GM23338 (cell line): ENCODE data around the gene DENND5B. TPM values are rescaled to one million over a fixed set of nuclear protein-coding genes. Genes with fewer than 3 reads are reported as not detected.

Experiments
- ATAC-seq: fragments of 200-7000 bp; cut with Tn5 transposase; 3 replicates; pipeline ENCODE4 v1.9.1; 2020
- DNase-seq: peaks from one replicate; pipeline ENCODE4 v3.0.0-alpha.2; 2015; ENCODE audit warnings: low spot score
- H2AFZ ChIP-seq: fragments of 200-600 bp; sonication (generic); 2 replicates; pipeline ENCODE4 v1.8.0; 2016; ENCODE audit warnings: antibody characterized with exemption, mild to moderate bottlenecking, moderate library complexity
- H3F3A ChIP-seq: fragments of 200-600 bp; sonication (generic); replicated peaks from 2 replicates; pipeline ENCODE4 v1.8.0; 2017; ENCODE audit warnings: antibody characterized with exemption, mixed run types, low read depth
- H3K27ac ChIP-seq: fragments of 200-600 bp; sonication (generic); 2 replicates; pipeline ENCODE4 v1.6.1; 2016; ENCODE audit warnings: low read depth
- H3K27me3 ChIP-seq: fragments of 200-600 bp; sonication (generic); 2 replicates; pipeline ENCODE4 v1.8.0; 2016; ENCODE audit warnings: mild to moderate bottlenecking, mixed run types, moderate library complexity; ENCODE audit not compliant: insufficient read depth
- H3K36me3 ChIP-seq: fragments of 200-600 bp; sonication (generic); 2 replicates; pipeline ENCODE4 v1.8.0; 2016; ENCODE audit warnings: mild to moderate bottlenecking; ENCODE audit not compliant: insufficient read depth
- H3K4me1 ChIP-seq: fragments of 200-600 bp; sonication (generic); 2 replicates; pipeline ENCODE4 v1.8.0; 2016; ENCODE audit warnings: mild to moderate bottlenecking, moderate library complexity; ENCODE audit not compliant: insufficient read depth
- H3K4me2 ChIP-seq: fragments of 200-600 bp; sonication (generic); 2 replicates; pipeline ENCODE4 v1.7.1; 2017; ENCODE audit warnings: mixed run types
- H3K4me3 ChIP-seq: fragments of 200-600 bp; sonication (generic); 2 replicates; pipeline ENCODE4 v1.6.1; 2016; ENCODE audit warnings: mixed run types
- H3K79me2 ChIP-seq: fragments of 200-600 bp; sonication (generic); replicated peaks from 2 replicates; pipeline ENCODE4 v1.8.0; 2017; ENCODE audit warnings: mild to moderate bottlenecking; ENCODE audit not compliant: insufficient read depth
- H3K9me2 ChIP-seq: fragments of 200-600 bp; sonication (generic); 2 replicates; pipeline ENCODE4 v1.8.0; 2017; ENCODE audit not compliant: insufficient read depth
- H4K20me1 ChIP-seq: fragments of 200-600 bp; sonication (generic); replicated peaks from 2 replicates; pipeline ENCODE4 v1.8.0; 2017; ENCODE audit warnings: mild to moderate bottlenecking; ENCODE audit not compliant: insufficient read depth
- H3K27ac Mint-ChIP-seq: 2 replicates; pipeline ENCODE4 v1.8.0; 2020; ENCODE audit warnings: inconsistent platforms, mild to moderate bottlenecking, moderate library complexity, mixed read lengths
- H3K27me3 Mint-ChIP-seq: 3 replicates; pipeline ENCODE4 v1.8.0; 2022; ENCODE audit warnings: low read depth, mild to moderate bottlenecking, moderate library complexity, mixed read lengths, inconsistent platforms; ENCODE audit not compliant: insufficient read depth, poor library complexity
- H3K36me3 Mint-ChIP-seq: 3 replicates; pipeline ENCODE4 v1.8.0; 2021; ENCODE audit warnings: low read depth, mild to moderate bottlenecking, inconsistent platforms, moderate library complexity, mixed read lengths
- H3K4me1 Mint-ChIP-seq: 3 replicates; pipeline ENCODE4 v1.8.0; 2020; ENCODE audit warnings: mild to moderate bottlenecking, inconsistent platforms, mixed read lengths
- H3K4me3 Mint-ChIP-seq: 3 replicates; pipeline ENCODE4 v1.8.0; 2021; ENCODE audit warnings: moderate library complexity, mild to moderate bottlenecking, inconsistent platforms, mixed read lengths
- H3K9me3 Mint-ChIP-seq: 3 replicates; pipeline ENCODE4 v1.8.0; 2020; ENCODE audit warnings: moderate library complexity, mild to moderate bottlenecking, inconsistent platforms, mixed read lengths
- EZH2 ChIP-seq: fragments of 200-600 bp; sonication (generic); IDR thresholded peaks from one replicate; pipeline ENCODE4 v1.8.0; 2017; ENCODE audit warnings: antibody characterized with exemption, mild to moderate bottlenecking, low read depth; ENCODE audit not compliant: unreplicated experiment
- EZH2phosphoT487 ChIP-seq: fragments of 200-600 bp; sonication (generic); IDR thresholded peaks from one replicate; pipeline ENCODE4 v1.8.1; 2018; ENCODE audit warnings: antibody characterized with exemption; ENCODE audit not compliant: unreplicated experiment
- JUNB ChIP-seq: IDR thresholded peaks from one replicate; pipeline ENCODE4 v1.6.1; 2016; ENCODE audit warnings: antibody characterized with exemption; ENCODE audit not compliant: unreplicated experiment
- NANOG ChIP-seq: IDR thresholded peaks from 2 replicates; pipeline ENCODE4 v1.6.1; 2016; ENCODE audit warnings: antibody characterized with exemption, borderline replicate concordance
- POLR2AphosphoS5 ChIP-seq: IDR thresholded peaks from 2 replicates; pipeline ENCODE4 v1.6.1; 2016; ENCODE audit warnings: antibody characterized with exemption, low read depth
- REST ChIP-seq: IDR thresholded peaks from one replicate; pipeline ENCODE4 v1.6.1; 2018; ENCODE audit warnings: antibody characterized with exemption; ENCODE audit not compliant: unreplicated experiment
- STAT1 ChIP-seq: IDR thresholded peaks from one replicate; pipeline ENCODE4 v1.6.1; 2016; ENCODE audit warnings: antibody characterized with exemption; ENCODE audit not compliant: unreplicated experiment
- ZNF331 ChIP-seq: fragments of 250-450 bp; sonication (Bioruptor Pico); IDR thresholded peaks from 2 replicates; pipeline ENCODE4 v1.5.0; 2020; ENCODE audit warnings: low read depth, mild to moderate bottlenecking, moderate library complexity
- ZNF462 ChIP-seq: fragments of 250-450 bp; sonication (Bioruptor Pico); IDR thresholded peaks from 2 replicates; pipeline ENCODE4 v1.5.0; 2020; ENCODE audit warnings: mild to moderate bottlenecking, moderate library complexity
- polyA plus RNA-seq: library from polyadenylated mRNA; unstranded; fragments of >200 nt; fragmentation: Nextera tagmentation; extraction: Ambion mirVana; gene quantifications from 2 replicates; pipeline ENCODE4 v1.2.1, GENCODE V29; 2016
- total RNA-seq: library from RNA; depleted of rRNA; stranded (reverse); fragments of >200 nt; shearing (Covaris generic); gene quantifications from 2 replicates; pipeline ENCODE4 v1.2.3, GENCODE V29; 2014
- TF ChIP-seq, protein P1 (sequence below), 2 experiments: fragments of 200-600 bp in 1 of 2; sonication (generic) in 1 of 2; conservative IDR thresholded peaks; 2 replicates each; pipeline versions ENCODE4 v1.5.1 to v1.6.1; 2016 to 2017; ENCODE audit warnings: antibody characterized with exemption in 2 of 2, low read depth in 2 of 2, mild to moderate bottlenecking in 2 of 2, moderate library complexity in 1 of 2

The DENND5B gene
- total and polyA plus RNA-seq, 2 experiments from 2014 or later = 6.5 to 17.2 TPM

DNA sequence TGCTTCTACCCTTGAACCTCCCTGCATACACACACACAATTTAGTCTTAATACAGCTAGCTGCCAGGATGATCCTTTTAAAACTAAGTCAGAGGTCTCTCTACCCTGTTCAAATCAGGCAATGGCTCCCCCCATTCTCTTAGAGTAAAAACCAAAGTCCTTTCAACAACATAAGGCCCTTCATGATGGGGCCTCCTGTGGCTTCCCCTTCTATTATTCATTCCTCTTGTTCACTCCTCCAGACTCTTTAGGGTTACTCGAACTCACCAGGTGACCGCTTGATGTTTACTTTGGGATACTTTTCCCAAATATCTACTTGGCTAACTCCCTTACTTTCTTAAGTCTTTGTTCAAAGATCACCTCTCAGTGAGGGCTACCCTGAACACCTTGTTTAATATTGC is 30.4 kb downstream of the DENND5B start:
- Mint-ChIP-seq H3K4me3 (no peak overlapping the region), H3K27me3 (peaks cover 2% of the 10 kb centered on the region), H3K9me3 (peaks cover 21% of the 10 kb centered on the region), H3K36me3 (peaks cover 18% of the 10 kb centered on the region; the same call in 2 of the 3 replicates), H3K4me1 (peaks cover 18% of the 10 kb centered on the region), H3K27ac (no peak overlapping the region)
- no peaks in the 10 kb centered on the region for H3K27me3 ChIP-seq
- 0 out of 2 replicates have a peak, but pooled peaks cover 3% of the 10 kb centered on the region for H3K9me2 ChIP-seq
- peaks cover 44% of the 10 kb centered on the region for H3K79me2 ChIP-seq
- H2AFZ ChIP-seq = no peak overlapping the region
- H3K4me1 ChIP-seq = peaks cover 24% of the 10 kb centered on the region
- H3F3A ChIP-seq = no peaks in the 10 kb centered on the region
- H4K20me1 ChIP-seq = no peaks in the 10 kb centered on the region; the same call in 1 of the 2 replicates
- H3K36me3 ChIP-seq = peaks cover 9% of the 10 kb centered on the region; the same call in 1 of the 2 replicates
- peak; percentile 96 for ATAC-seq
- H3K4me3 ChIP-seq = no peak overlapping the region
- peak; percentile 61 for DNase-seq
- TF ChIP-seq ZNF462 (CRISPR knock-in tag) (0 out of 2 replicates have a peak, but pooled peaks have one; percentile 26), POLR2AphosphoS5 (no peak)
- peak overlapping the region; percentile 18; the same call in 1 of the 2 replicates for H3K4me2 ChIP-seq
- peak overlapping the region; percentile 67 for H3K27ac ChIP-seq

GRCh38 chr12:31558521-31558920 is 32.4 kb downstream of the DENND5B start:
- Histone ChIP-seq H4K20me1 (no peaks in the 10 kb centered on the region; the same call in 1 of the 2 replicates), H3K36me3 (peaks cover 9% of the 10 kb centered on the region; the same call in 1 of the 2 replicates), H2AFZ (no peak overlapping the region), H3K27me3 (no peaks in the 10 kb centered on the region), H3F3A (no peaks in the 10 kb centered on the region), H3K4me2 (no peak overlapping the region), H3K4me3 (no peak overlapping the region), H3K27ac (no peak overlapping the region), H3K4me1 (peaks cover 24% of the 10 kb centered on the region), H3K79me2 (peaks cover 38% of the 10 kb centered on the region), H3K9me2 (0 out of 2 replicates have a peak, but pooled peaks cover 3% of the 10 kb centered on the region)
- Mint-ChIP-seq H3K4me3 (no peak overlapping the region), H3K27ac (no peak overlapping the region), H3K36me3 (peaks cover 31% of the 10 kb centered on the region), H3K9me3 (peaks cover 35% of the 10 kb centered on the region), H3K4me1 (peaks cover 18% of the 10 kb centered on the region), H3K27me3 (peaks cover 5% of the 10 kb centered on the region)
- no peak for DNase-seq
- no peak for ATAC-seq
- TF ChIP-seq ZNF331 (no peak), REST (no peak), JUNB (no peak), EZH2phosphoT487 (no peak), NANOG (no peak), STAT1 (no peak), EZH2 (no peak)
- TF ChIP-seq, protein P1, sequence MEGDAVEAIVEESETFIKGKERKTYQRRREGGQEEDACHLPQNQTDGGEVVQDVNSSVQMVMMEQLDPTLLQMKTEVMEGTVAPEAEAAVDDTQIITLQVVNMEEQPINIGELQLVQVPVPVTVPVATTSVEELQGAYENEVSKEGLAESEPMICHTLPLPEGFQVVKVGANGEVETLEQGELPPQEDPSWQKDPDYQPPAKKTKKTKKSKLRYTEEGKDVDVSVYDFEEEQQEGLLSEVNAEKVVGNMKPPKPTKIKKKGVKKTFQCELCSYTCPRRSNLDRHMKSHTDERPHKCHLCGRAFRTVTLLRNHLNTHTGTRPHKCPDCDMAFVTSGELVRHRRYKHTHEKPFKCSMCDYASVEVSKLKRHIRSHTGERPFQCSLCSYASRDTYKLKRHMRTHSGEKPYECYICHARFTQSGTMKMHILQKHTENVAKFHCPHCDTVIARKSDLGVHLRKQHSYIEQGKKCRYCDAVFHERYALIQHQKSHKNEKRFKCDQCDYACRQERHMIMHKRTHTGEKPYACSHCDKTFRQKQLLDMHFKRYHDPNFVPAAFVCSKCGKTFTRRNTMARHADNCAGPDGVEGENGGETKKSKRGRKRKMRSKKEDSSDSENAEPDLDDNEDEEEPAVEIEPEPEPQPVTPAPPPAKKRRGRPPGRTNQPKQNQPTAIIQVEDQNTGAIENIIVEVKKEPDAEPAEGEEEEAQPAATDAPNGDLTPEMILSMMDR (conservative IDR thresholded peaks at IDR 0.05; ENCODE audit: low read depth in 2 of 2) = no peak
